Uterus (tissue), 2 donors: ENCODE measurements around the gene DOCK4.

Experiments
- POLR2A ChIP-seq, 2 donors: fragments of 450-650 bp; IDR thresholded peaks; one replicate each; pipeline ENCODE4 v1.6.1; 2016; ENCODE audit warnings: antibody characterized with exemption in 2 of 2, mild to moderate bottlenecking in 1 of 2, moderate library complexity in 1 of 2
- TF ChIP-seq, protein P1 (sequence below), 4 experiments: fragments of 200-600 bp in 2 of 4; fragments of 450-650 bp in 2 of 4; sonication (generic) in 2 of 4; IDR thresholded peaks; one replicate each; pipeline ENCODE4 v1.5.1; 2016 to 2019; ENCODE audit warnings: antibody characterized with exemption in 4 of 4, mild to moderate bottlenecking in 2 of 4, moderate library complexity in 1 of 4

GRCh38 chr7:112238330-112238729 lies 32.1 kb upstream of the DOCK4 start:
- TF ChIP-seq, protein P1, sequence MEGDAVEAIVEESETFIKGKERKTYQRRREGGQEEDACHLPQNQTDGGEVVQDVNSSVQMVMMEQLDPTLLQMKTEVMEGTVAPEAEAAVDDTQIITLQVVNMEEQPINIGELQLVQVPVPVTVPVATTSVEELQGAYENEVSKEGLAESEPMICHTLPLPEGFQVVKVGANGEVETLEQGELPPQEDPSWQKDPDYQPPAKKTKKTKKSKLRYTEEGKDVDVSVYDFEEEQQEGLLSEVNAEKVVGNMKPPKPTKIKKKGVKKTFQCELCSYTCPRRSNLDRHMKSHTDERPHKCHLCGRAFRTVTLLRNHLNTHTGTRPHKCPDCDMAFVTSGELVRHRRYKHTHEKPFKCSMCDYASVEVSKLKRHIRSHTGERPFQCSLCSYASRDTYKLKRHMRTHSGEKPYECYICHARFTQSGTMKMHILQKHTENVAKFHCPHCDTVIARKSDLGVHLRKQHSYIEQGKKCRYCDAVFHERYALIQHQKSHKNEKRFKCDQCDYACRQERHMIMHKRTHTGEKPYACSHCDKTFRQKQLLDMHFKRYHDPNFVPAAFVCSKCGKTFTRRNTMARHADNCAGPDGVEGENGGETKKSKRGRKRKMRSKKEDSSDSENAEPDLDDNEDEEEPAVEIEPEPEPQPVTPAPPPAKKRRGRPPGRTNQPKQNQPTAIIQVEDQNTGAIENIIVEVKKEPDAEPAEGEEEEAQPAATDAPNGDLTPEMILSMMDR (IDR thresholded peaks at IDR 0.05), result no peak
- TF ChIP-seq POLR2A (IDR thresholded peaks at IDR 0.05), result no peak
